OCI-M1 (cell line): ENCODE measurements around the gene COQ10B.

Source experiments
- DNase-seq: peaks from one replicate; lab custom pipeline; 2025; lab: John Stamatoyannopoulos, UW

The COQ10B gene

GRCh38 chr2:197500503-197501131 lies 47.3 kb downstream of the COQ10B start:
- peak; percentile 63 for DNase-seq

GRCh38 chr2:197502201-197502600 lies 48.8 kb downstream of the COQ10B start:
- DNase-seq = no peak

- DNase-seq = no peak
Measured at GRCh38 chr2:197502685-197503084, 49.3 kb downstream of the COQ10B start.

GRCh38 chr2:197504000-197504399 lies 50.6 kb downstream of the COQ10B start:
- no peak for DNase-seq

- no peak for DNase-seq
Measured at GRCh38 chr2:197504512-197504911, 51.2 kb downstream of the COQ10B start.

GRCh38 chr2:197506658-197507057 lies 53.3 kb downstream of the COQ10B start:
- no peak for DNase-seq

GRCh38 chr2:197513915-197514314 lies 60.6 kb downstream of the COQ10B start:
- no peak for DNase-seq

- DNase-seq = peak; percentile 64
Measured at GRCh38 chr2:197514754-197515153, 61.4 kb downstream of the COQ10B start.

- DNase-seq = peak; percentile 83
Measured at GRCh38 chr2:197515315-197515738, 62.0 kb downstream of the COQ10B start.

GRCh38 chr2:197515739-197516392 lies 62.5 kb downstream of the COQ10B start, which contains the start of gene MOB4:
MOB4 (plus strand) TSS chr2:197516066; CDS start chr2:197516087, 21 bp downstream.
- DNase-seq = peak; percentile 97

- peak; percentile 44 for DNase-seq
Measured at GRCh38 chr2:197516393-197516761, 63.0 kb downstream of the COQ10B start.

GRCh38 chr2:197517150-197517549 lies 63.8 kb downstream of the COQ10B start:
- no peak for DNase-seq
